ACC112 (cell line): Measurements from ENCODE around the gene BAIAP2.
A peak's percentile ranks its signal among the peaks of the same experiment; 100 is the strongest.

Experiments
- H2AFZ ChIP-seq: fragments of 200-600 bp; sonication (generic); one replicate; pipeline ENCODE4 v1.6.0; 2017; ENCODE audit warnings: antibody characterized with exemption, low read length; ENCODE audit not compliant: unreplicated experiment
- H3K27ac ChIP-seq: fragments of 200-600 bp; sonication (generic); 2 replicates; pipeline ENCODE4 v1.5.1; 2014; ENCODE audit warnings: low read depth, mild to moderate bottlenecking, antibody characterized with exemption, low read length, moderate library complexity
- H3K27me3 ChIP-seq: fragments of 200-600 bp; sonication (generic); 2 replicates; pipeline ENCODE4 v1.6.1; 2014; ENCODE audit warnings: mild to moderate bottlenecking, antibody characterized with exemption, low read length, moderate library complexity, mixed read lengths; ENCODE audit not compliant: insufficient read depth
- H3K36me3 ChIP-seq: fragments of 200-600 bp; sonication (generic); 2 replicates; pipeline ENCODE4 v1.6.1; 2016; ENCODE audit warnings: mild to moderate bottlenecking, antibody characterized with exemption, low read length, moderate library complexity, mixed read lengths; ENCODE audit not compliant: insufficient read depth
- H3K4me1 ChIP-seq: fragments of 200-600 bp; sonication (generic); one replicate; pipeline ENCODE4 v1.6.1; 2016; ENCODE audit warnings: low read length, mixed read lengths; ENCODE audit not compliant: insufficient read depth, unreplicated experiment, control insufficient read depth
- H3K4me3 ChIP-seq: fragments of 200-600 bp; sonication (generic); 2 replicates; pipeline ENCODE4 v1.5.1; 2014; ENCODE audit warnings: mild to moderate bottlenecking, low read depth, low read length
- H3K79me2 ChIP-seq: fragments of 200-600 bp; sonication (generic); one replicate; pipeline ENCODE4 v1.6.0; 2016; ENCODE audit warnings: low read length; ENCODE audit not compliant: control insufficient read depth, unreplicated experiment, insufficient read depth

The BAIAP2 gene

GRCh38 chr17:81119223-81120148, 84.5 kb downstream of the BAIAP2 start:
- Histone ChIP-seq H3K27ac (no peak overlapping the region; the same call in 1 of the 2 replicates), H3K4me3 (peak overlapping the region; percentile 83), H3K79me2 (no peaks in the 10 kb centered on the region), H3K27me3 (peaks cover 24% of the 10 kb centered on the region), H2AFZ (peak overlapping the region; percentile 62), H3K36me3 (no peaks in the 10 kb centered on the region), H3K4me1 (peaks cover 6% of the 10 kb centered on the region)

GRCh38 chr17:81120149-81120484, 85.2 kb downstream of the BAIAP2 start:
- Histone ChIP-seq H3K27ac (no peak overlapping the region), H3K27me3 (peaks cover 24% of the 10 kb centered on the region), H3K4me1 (peaks cover 6% of the 10 kb centered on the region), H3K36me3 (no peaks in the 10 kb centered on the region), H2AFZ (no peak overlapping the region), H3K4me3 (no peak overlapping the region), H3K79me2 (no peaks in the 10 kb centered on the region)

- H3K27ac ChIP-seq = no peak overlapping the region
- no peaks in the 10 kb centered on the region for H3K36me3 ChIP-seq
- no peak overlapping the region for H3K4me3 ChIP-seq
- H3K79me2 ChIP-seq = no peaks in the 10 kb centered on the region
- peaks cover 24% of the 10 kb centered on the region for H3K27me3 ChIP-seq
- H3K4me1 ChIP-seq = peaks cover 6% of the 10 kb centered on the region
- H2AFZ ChIP-seq = no peak overlapping the region
Observed at GRCh38 chr17:81120695-81121621, 86.0 kb downstream of the BAIAP2 start.

- Histone ChIP-seq H2AFZ (no peak overlapping the region), H3K4me1 (peaks cover 6% of the 10 kb centered on the region), H3K27ac (no peak overlapping the region), H3K27me3 (peaks cover 24% of the 10 kb centered on the region), H3K79me2 (no peaks in the 10 kb centered on the region), H3K4me3 (no peak overlapping the region), H3K36me3 (no peaks in the 10 kb centered on the region)
Observed at GRCh38 chr17:81121841-81122733, 87.1 kb downstream of the BAIAP2 start.

- H3K79me2 ChIP-seq = no peaks in the 10 kb centered on the region
- no peak overlapping the region for H3K4me3 ChIP-seq
- H3K36me3 ChIP-seq = no peaks in the 10 kb centered on the region
- H3K4me1 ChIP-seq = peaks cover 5% of the 10 kb centered on the region
- H3K27ac ChIP-seq = no peak overlapping the region
- no peak overlapping the region for H2AFZ ChIP-seq
- peaks cover 24% of the 10 kb centered on the region for H3K27me3 ChIP-seq
Observed at GRCh38 chr17:81123052-81124048, 88.4 kb downstream of the BAIAP2 start.

GRCh38 chr17:81124377-81124776, 89.4 kb downstream of the BAIAP2 start:
- Histone ChIP-seq H3K4me1 (no peaks in the 10 kb centered on the region), H2AFZ (no peak overlapping the region), H3K27ac (no peak overlapping the region), H3K79me2 (no peaks in the 10 kb centered on the region), H3K27me3 (peaks cover 24% of the 10 kb centered on the region), H3K36me3 (no peaks in the 10 kb centered on the region), H3K4me3 (no peak overlapping the region)

- Histone ChIP-seq H3K4me3 (no peak overlapping the region), H2AFZ (no peak overlapping the region), H3K4me1 (no peaks in the 10 kb centered on the region), H3K36me3 (no peaks in the 10 kb centered on the region), H3K27ac (no peak overlapping the region), H3K79me2 (no peaks in the 10 kb centered on the region), H3K27me3 (peaks cover 24% of the 10 kb centered on the region)
Observed at GRCh38 chr17:81125573-81126081, 90.7 kb downstream of the BAIAP2 start.

- no peak overlapping the region for H3K4me3 ChIP-seq
- no peaks in the 10 kb centered on the region for H3K36me3 ChIP-seq
- H3K4me1 ChIP-seq = no peaks in the 10 kb centered on the region
- no peak overlapping the region for H3K27ac ChIP-seq
- no peak overlapping the region for H2AFZ ChIP-seq
- peaks cover 16% of the 10 kb centered on the region; the same call in 1 of the 2 replicates for H3K27me3 ChIP-seq
- H3K79me2 ChIP-seq = no peaks in the 10 kb centered on the region
Observed at GRCh38 chr17:81126281-81127132, 91.6 kb downstream of the BAIAP2 start.

- Histone ChIP-seq H2AFZ (no peak overlapping the region), H3K4me3 (no peak overlapping the region), H3K79me2 (no peaks in the 10 kb centered on the region), H3K4me1 (no peaks in the 10 kb centered on the region), H3K27me3 (peaks cover 10% of the 10 kb centered on the region; the same call in 1 of the 2 replicates), H3K36me3 (no peaks in the 10 kb centered on the region), H3K27ac (no peak overlapping the region)
Observed at GRCh38 chr17:81127133-81127455, 92.1 kb downstream of the BAIAP2 start.
